ENCODE results near the gene RGMB. TPM values are rescaled to one million over a fixed set of nuclear protein-coding genes. Genes with fewer than 3 reads are reported as not detected.

Gene RGMB
- total RNA-seq, 6 experiments from 2014 or later = 219 to 288 (median 235) TPM

GRCh38 chr5:98804066-98804465 lies 30.6 kb downstream of the RGMB start:
- DNase-seq = no peak
- Mint-ChIP-seq H3K27me3 (ENCODE audit: insufficient read depth) (peaks cover under 1% of the 10 kb centered on the region; the same call in 1 of the 2 replicates), H3K36me3 (ENCODE audit: low read depth) (peaks cover 29% of the 10 kb centered on the region), H3K4me3 (no peak overlapping the region), H3K27ac (no peak overlapping the region), H3K4me1 (ENCODE audit: low read depth) (peaks cover 2% of the 10 kb centered on the region), H3K9me3 (peaks cover 35% of the 10 kb centered on the region)
- TF ChIP-seq, protein P1, sequence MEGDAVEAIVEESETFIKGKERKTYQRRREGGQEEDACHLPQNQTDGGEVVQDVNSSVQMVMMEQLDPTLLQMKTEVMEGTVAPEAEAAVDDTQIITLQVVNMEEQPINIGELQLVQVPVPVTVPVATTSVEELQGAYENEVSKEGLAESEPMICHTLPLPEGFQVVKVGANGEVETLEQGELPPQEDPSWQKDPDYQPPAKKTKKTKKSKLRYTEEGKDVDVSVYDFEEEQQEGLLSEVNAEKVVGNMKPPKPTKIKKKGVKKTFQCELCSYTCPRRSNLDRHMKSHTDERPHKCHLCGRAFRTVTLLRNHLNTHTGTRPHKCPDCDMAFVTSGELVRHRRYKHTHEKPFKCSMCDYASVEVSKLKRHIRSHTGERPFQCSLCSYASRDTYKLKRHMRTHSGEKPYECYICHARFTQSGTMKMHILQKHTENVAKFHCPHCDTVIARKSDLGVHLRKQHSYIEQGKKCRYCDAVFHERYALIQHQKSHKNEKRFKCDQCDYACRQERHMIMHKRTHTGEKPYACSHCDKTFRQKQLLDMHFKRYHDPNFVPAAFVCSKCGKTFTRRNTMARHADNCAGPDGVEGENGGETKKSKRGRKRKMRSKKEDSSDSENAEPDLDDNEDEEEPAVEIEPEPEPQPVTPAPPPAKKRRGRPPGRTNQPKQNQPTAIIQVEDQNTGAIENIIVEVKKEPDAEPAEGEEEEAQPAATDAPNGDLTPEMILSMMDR (IDR thresholded peaks at IDR 0.05) = no peak

DNA sequence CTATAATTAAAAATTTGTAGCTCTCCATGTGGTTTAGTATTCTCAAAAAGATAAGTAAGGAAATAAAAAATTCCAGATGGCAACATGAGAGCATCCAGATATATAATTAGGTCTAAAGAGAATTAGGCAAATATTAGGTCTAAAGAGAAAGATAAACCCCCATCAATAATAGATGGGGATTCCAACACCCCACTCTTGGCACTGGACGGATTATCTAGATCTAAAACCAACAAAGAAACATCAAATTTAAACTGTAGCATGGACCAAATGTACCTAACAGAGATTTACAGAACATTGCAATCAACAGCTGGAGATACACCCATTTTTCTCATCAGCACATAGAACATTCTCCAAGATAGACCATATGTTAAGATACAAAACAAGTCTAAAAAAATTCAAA lies 31.6 kb downstream of the RGMB start:
- Mint-ChIP-seq H3K4me1 (ENCODE audit: low read depth) (no peaks in the 10 kb centered on the region), H3K27ac (no peak overlapping the region), H3K9me3 (peaks cover 35% of the 10 kb centered on the region), H3K4me3 (no peak overlapping the region), H3K27me3 (ENCODE audit: insufficient read depth) (no peaks in the 10 kb centered on the region; the same call in 1 of the 2 replicates), H3K36me3 (ENCODE audit: low read depth) (peaks cover 29% of the 10 kb centered on the region)
- DNase-seq = no peak
- TF ChIP-seq, protein P1 (IDR thresholded peaks at IDR 0.05) = no peak

DNA sequence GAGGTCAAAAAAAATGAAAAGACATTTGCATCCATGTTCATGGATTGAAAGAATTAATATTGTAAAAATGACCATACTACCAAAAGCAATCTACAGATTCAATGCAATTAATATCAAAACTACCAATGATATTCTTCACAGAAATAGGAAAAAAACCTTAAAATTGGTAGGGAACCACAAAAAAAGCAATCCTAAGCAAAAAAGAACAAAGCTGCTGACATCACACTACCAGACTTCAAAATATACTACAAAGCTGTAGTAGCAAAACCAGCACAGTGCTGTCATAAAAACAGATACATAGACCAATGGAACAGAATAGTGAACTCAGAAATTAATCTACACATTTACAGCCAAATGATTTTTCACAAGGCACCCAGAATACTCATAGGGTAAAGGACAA lies 34.3 kb downstream of the RGMB start:
- TF ChIP-seq, protein P1 (IDR thresholded peaks at IDR 0.05) = no peak
- Mint-ChIP-seq H3K27ac (no peak overlapping the region), H3K27me3 (ENCODE audit: insufficient read depth) (no peaks in the 10 kb centered on the region; the same call in 1 of the 2 replicates), H3K36me3 (ENCODE audit: low read depth) (peaks cover 34% of the 10 kb centered on the region), H3K4me3 (no peak overlapping the region), H3K9me3 (peaks cover 35% of the 10 kb centered on the region), H3K4me1 (ENCODE audit: low read depth) (no peaks in the 10 kb centered on the region)
- no peak for DNase-seq

DNA sequence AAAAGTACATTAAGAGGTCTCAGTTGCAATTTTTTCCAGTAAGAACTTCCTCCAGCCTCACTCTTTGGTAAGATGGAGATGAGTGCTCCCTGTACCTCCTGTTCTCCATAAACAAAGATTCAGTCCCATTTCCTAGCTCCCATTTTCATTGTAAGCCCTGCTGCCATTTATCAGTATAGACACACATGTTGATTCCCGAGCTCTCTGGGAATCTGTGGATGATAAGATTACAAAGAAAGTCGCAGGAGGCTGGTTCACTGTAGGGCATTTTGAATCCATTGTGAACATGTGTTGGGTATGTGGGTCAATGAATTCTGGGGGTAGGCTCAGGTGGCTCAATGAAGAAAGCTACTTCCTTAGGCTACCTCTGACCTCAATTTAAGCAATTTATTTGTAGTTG lies 36.7 kb downstream of the RGMB start:
- Mint-ChIP-seq H3K27ac (no peak overlapping the region), H3K9me3 (peaks cover 32% of the 10 kb centered on the region), H3K36me3 (ENCODE audit: low read depth) (peaks cover 31% of the 10 kb centered on the region), H3K4me1 (ENCODE audit: low read depth) (0 out of 2 replicates have a peak, but pooled peaks cover 7% of the 10 kb centered on the region), H3K4me3 (no peak overlapping the region), H3K27me3 (ENCODE audit: insufficient read depth) (no peaks in the 10 kb centered on the region; the same call in 1 of the 2 replicates)
- no peak for DNase-seq
- TF ChIP-seq, protein P1 (IDR thresholded peaks at IDR 0.05) = no peak

GRCh38 chr5:98813755-98814154 lies 40.3 kb downstream of the RGMB start:
- H3K4me1 Mint-ChIP-seq (ENCODE audit: low read depth) = 0 out of 2 replicates have a peak, but pooled peaks cover 7% of the 10 kb centered on the region
- no peak overlapping the region for H3K27ac Mint-ChIP-seq
- H3K9me3 Mint-ChIP-seq = no peaks in the 10 kb centered on the region
- no peak overlapping the region for H3K4me3 Mint-ChIP-seq
- H3K27me3 Mint-ChIP-seq (ENCODE audit: insufficient read depth) = no peaks in the 10 kb centered on the region; the same call in 1 of the 2 replicates
- DNase-seq = no peak
- TF ChIP-seq, protein P1 (IDR thresholded peaks at IDR 0.05) = no peak
- peaks cover 5% of the 10 kb centered on the region for H3K36me3 Mint-ChIP-seq (ENCODE audit: low read depth)
